HepG2 (cell line): Measurements from ENCODE around the gene CSNK1D. TPM values are rescaled to one million over a fixed set of nuclear protein-coding genes. Genes with fewer than 3 reads are reported as not detected.
A peak's percentile ranks its signal among the peaks of the same experiment; 100 is the strongest.

ENCODE experiments used
- BRCA1 ChIP-seq: sonication (generic); formaldehyde crosslinking; IDR thresholded peaks from 2 replicates; pipeline ENCODE4 v1.4.0; 2020; ENCODE audit warnings: missing genetic modification reagents
- HNRNPUL1 ChIP-seq: fragments of 200-400 bp; formaldehyde crosslinking; IDR thresholded peaks from 2 replicates; pipeline ENCODE4 v1.6.1; 2017; ENCODE audit warnings: low read depth, mild to moderate bottlenecking, low read length, moderate library complexity
- LCORL ChIP-seq, 2 experiments: fragments of 450-650 bp in 1 of 2; sonication (generic) in 1 of 2; formaldehyde crosslinking in 1 of 2; IDR thresholded peaks; 2 replicates each; pipeline versions ENCODE4 v1.5.0 to v1.6.1; 2017 to 2020; ENCODE audit warnings: antibody characterized with exemption in 1 of 2, missing genetic modification reagents in 1 of 2
- MBD4 ChIP-seq: IDR thresholded peaks from 2 replicates; pipeline ENCODE4 v1.6.1; 2012; ENCODE audit warnings: low read length, inconsistent platforms, borderline replicate concordance
- MEIS2 ChIP-seq: sonication (generic); formaldehyde crosslinking; IDR thresholded peaks from 2 replicates; pipeline ENCODE4 v1.9.0; 2021; ENCODE audit warnings: mild to moderate bottlenecking, missing genetic modification reagents
- REPIN1 ChIP-seq: sonication (generic); formaldehyde crosslinking; IDR thresholded peaks from 2 replicates; pipeline ENCODE4 v1.8.0; 2022; ENCODE audit warnings: missing genetic modification reagents, low read depth, mild to moderate bottlenecking, borderline replicate concordance
- RFX3 ChIP-seq: IDR thresholded peaks from 2 replicates; pipeline ENCODE4 v1.6.1; 2016; ENCODE audit warnings: missing biosample characterization, missing genetic modification reagents
- SMAD3 ChIP-seq: sonication (generic); formaldehyde crosslinking; IDR thresholded peaks from 2 replicates; pipeline ENCODE4 v1.4.0; 2020; ENCODE audit warnings: missing genetic modification reagents
- THAP7 ChIP-seq: sonication (generic); formaldehyde crosslinking; IDR thresholded peaks from 2 replicates; pipeline ENCODE4 v1.8.1; 2023; ENCODE audit warnings: mild to moderate bottlenecking, missing genetic modification reagents
- ZBTB8A ChIP-seq: sonication (generic); formaldehyde crosslinking; IDR thresholded peaks from 2 replicates; pipeline ENCODE4 v1.4.0; 2020; ENCODE audit warnings: mild to moderate bottlenecking, low read depth, missing genetic modification reagents, borderline replicate concordance
- ZNF329 ChIP-seq: sonication (generic); formaldehyde crosslinking; IDR thresholded peaks from 2 replicates; pipeline ENCODE4 v1.9.0; 2021; ENCODE audit warnings: low read depth, mild to moderate bottlenecking, missing genetic modification reagents
- ZNF724P ChIP-seq: sonication (generic); formaldehyde crosslinking; IDR thresholded peaks from 2 replicates; pipeline ENCODE4 v1.8.0; 2022; ENCODE audit warnings: missing genetic modification reagents, borderline replicate concordance
- ZNF777 ChIP-seq: sonication (generic); formaldehyde crosslinking; IDR thresholded peaks from 2 replicates; pipeline ENCODE4 v1.4.0; 2020; ENCODE audit warnings: missing genetic modification reagents
- ZXDC ChIP-seq: sonication (generic); formaldehyde crosslinking; IDR thresholded peaks from 2 replicates; pipeline ENCODE4 v1.5.0; 2020; ENCODE audit warnings: mild to moderate bottlenecking, missing genetic modification reagents
- polyA plus RNA-seq, 8 experiments: library from polyadenylated mRNA; depleted of rRNA in 3 of 8; stranded (reverse) in 7 of 8; unstranded in 1 of 8; fragments of >200 nt; fragmentation: Illumina TruSeq in 4 of 8; extraction: Trizol in 4 of 8; gene quantifications; 2 replicates each; pipeline versions ENCODE4 v1.2.1 to v1.2.3, GENCODE V29; 2011 to 2016; ENCODE audit warnings: low read depth in 4 of 8, missing spikeins in 1 of 8, mixed read lengths in 1 of 8; ENCODE audit not compliant: insufficient read depth in 1 of 8
- total RNA-seq, 5 experiments: library from RNA; depleted of rRNA; stranded (reverse); fragments of >200 nt; fragmentation: Illumina TruSeq; extraction: Trizol; gene quantifications; 2 replicates each; pipeline ENCODE4 v1.2.3, GENCODE V29; 2016; ENCODE audit warnings: low read depth in 1 of 5
- TF ChIP-seq, protein P1 (sequence below): sonication (generic); formaldehyde crosslinking; IDR thresholded peaks from 2 replicates; pipeline ENCODE4 v1.5.1; 2020; ENCODE audit warnings: missing genetic modification reagents, mild to moderate bottlenecking, borderline replicate concordance
- TF ChIP-seq, protein P2 (sequence below): sonication (generic); formaldehyde crosslinking; IDR thresholded peaks from 2 replicates; pipeline ENCODE4 v1.4.0; 2020; ENCODE audit warnings: mild to moderate bottlenecking, missing genetic modification reagents, borderline replicate concordance
- TF ChIP-seq, protein P3 (sequence below): conservative IDR thresholded peaks from 2 replicates; pipeline ENCODE4 v1.6.1; 2018; ENCODE audit warnings: missing genetic modification reagents
- TF ChIP-seq, protein P4 (sequence below): IDR thresholded peaks from 2 replicates; pipeline ENCODE4 v1.6.1; 2016

The CSNK1D gene
- total and polyA plus RNA-seq, 2 of the 13 experiments (the other 11 are each of a cell fraction or from before 2014, with no cell fraction given): 31.5 to 128 TPM

DNA sequence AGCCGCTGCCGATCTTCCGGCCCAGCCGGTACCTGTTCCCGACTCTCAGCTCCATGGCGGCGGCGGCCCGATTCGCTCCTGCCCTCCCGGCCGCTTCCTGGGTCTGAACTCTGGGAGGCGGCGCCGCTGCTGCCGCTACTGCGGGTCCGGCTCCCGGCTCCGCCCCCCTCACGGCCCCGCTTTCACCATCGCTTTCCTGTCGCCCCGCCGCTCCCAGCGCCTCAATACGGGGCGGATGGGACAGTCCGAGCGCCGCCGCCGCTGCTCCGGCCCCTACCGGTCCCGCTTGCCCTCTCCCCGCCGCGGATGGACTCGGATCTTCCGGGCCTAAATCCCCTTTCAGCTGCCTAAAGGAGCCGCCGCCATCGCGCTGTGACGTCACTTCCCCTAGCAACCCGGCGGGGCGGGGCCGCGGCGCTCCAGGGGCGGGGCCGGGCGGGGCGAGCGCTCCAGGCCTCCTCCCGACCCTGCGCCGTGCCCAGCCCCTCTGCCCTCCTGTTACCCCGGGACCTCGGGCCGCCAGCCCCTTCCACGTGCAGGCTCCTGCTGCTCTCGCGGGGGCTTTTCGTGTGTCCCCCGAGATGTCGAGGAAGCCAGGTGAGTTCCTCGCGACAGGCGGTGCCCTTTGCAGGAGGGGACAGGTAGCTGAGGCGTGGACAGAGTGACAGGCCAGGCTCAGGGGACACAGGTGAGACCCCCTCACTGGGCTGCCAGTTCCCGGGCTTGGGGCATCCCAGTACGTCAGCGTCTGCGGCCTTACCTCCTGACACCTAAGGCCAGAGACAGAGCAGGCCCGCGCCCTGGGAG lies at the start of gene CSNK1D (continued):
- TF ChIP-seq MEIS2: no peak
- TF ChIP-seq HNRNPUL1: no peak
- no peak for TF ChIP-seq ZXDC
- peak; percentile 86; the same call in 1 of the 2 replicates for TF ChIP-seq ZNF329 (CRISPR knock-in tag)
- peak; percentile 31; the same call in 1 of the 2 replicates for TF ChIP-seq ZNF777 (CRISPR knock-in tag)
- TF ChIP-seq LCORL (IDR thresholded peaks at IDR 0.05): 0 out of 2 replicates have a peak, but pooled peaks have one; percentile 15
- TF ChIP-seq LCORL (CRISPR knock-in tag; IDR thresholded peaks at IDR 0.05): peak; percentile 78
- TF ChIP-seq, protein P1, sequence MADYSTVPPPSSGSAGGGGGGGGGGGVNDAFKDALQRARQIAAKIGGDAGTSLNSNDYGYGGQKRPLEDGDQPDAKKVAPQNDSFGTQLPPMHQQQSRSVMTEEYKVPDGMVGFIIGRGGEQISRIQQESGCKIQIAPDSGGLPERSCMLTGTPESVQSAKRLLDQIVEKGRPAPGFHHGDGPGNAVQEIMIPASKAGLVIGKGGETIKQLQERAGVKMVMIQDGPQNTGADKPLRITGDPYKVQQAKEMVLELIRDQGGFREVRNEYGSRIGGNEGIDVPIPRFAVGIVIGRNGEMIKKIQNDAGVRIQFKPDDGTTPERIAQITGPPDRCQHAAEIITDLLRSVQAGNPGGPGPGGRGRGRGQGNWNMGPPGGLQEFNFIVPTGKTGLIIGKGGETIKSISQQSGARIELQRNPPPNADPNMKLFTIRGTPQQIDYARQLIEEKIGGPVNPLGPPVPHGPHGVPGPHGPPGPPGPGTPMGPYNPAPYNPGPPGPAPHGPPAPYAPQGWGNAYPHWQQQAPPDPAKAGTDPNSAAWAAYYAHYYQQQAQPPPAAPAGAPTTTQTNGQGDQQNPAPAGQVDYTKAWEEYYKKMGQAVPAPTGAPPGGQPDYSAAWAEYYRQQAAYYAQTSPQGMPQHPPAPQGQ (CRISPR knock-in tag): no peak
- TF ChIP-seq REPIN1 (CRISPR knock-in tag): peak; percentile 89
- TF ChIP-seq BRCA1 (CRISPR knock-in tag): 0 out of 2 replicates have a peak, but pooled peaks have one; percentile 37
- peak; percentile 44; the same call in 1 of the 2 replicates for TF ChIP-seq ZNF724P (CRISPR knock-in tag)
- TF ChIP-seq, protein P2, sequence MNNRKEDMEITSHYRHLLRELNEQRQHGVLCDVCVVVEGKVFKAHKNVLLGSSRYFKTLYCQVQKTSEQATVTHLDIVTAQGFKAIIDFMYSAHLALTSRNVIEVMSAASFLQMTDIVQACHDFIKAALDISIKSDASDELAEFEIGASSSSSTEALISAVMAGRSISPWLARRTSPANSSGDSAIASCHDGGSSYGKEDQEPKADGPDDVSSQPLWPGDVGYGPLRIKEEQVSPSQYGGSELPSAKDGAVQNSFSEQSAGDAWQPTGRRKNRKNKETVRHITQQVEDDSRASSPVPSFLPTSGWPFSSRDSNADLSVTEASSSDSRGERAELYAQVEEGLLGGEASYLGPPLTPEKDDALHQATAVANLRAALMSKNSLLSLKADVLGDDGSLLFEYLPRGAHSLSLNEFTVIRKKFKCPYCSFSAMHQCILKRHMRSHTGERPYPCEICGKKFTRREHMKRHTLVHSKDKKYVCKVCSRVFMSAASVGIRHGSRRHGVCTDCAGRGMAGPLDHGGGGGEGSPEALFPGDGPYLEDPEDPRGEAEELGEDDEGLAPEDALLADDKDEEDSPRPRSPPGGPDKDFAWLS (CRISPR knock-in tag): no peak
- TF ChIP-seq, protein P3, sequence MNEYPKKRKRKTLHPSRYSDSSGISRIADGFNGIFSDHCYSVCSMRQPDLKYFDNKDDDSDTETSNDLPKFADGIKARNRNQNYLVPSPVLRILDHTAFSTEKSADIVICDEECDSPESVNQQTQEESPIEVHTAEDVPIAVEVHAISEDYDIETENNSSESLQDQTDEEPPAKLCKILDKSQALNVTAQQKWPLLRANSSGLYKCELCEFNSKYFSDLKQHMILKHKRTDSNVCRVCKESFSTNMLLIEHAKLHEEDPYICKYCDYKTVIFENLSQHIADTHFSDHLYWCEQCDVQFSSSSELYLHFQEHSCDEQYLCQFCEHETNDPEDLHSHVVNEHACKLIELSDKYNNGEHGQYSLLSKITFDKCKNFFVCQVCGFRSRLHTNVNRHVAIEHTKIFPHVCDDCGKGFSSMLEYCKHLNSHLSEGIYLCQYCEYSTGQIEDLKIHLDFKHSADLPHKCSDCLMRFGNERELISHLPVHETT (CRISPR knock-in tag): peak; percentile 82
- TF ChIP-seq RFX3 (CRISPR knock-in tag): 0 out of 2 replicates have a peak, but pooled peaks have one; percentile 33
- TF ChIP-seq SMAD3: no peak
- no peak for TF ChIP-seq MBD4
- peak; percentile 85; the same call in 1 of the 2 replicates for TF ChIP-seq THAP7
- TF ChIP-seq, protein P4, sequence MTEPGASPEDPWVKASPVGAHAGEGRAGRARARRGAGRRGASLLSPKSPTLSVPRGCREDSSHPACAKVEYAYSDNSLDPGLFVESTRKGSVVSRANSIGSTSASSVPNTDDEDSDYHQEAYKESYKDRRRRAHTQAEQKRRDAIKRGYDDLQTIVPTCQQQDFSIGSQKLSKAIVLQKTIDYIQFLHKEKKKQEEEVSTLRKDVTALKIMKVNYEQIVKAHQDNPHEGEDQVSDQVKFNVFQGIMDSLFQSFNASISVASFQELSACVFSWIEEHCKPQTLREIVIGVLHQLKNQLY (CRISPR knock-in tag): 0 out of 2 replicates have a peak, but pooled peaks have one; percentile 30
- no peak for TF ChIP-seq ZBTB8A
